Spleen (tissue), 11 donors: ENCODE results near the gene CHD6. TPM values are rescaled to one million over a fixed set of nuclear protein-coding genes. Genes with fewer than 3 reads are reported as not detected.

Source experiments
- DNase-seq: peaks from one replicate; pipeline ENCODE4 v3.0.0-alpha.2; 2020
- H3K27ac ChIP-seq, 8 donors: fragments of 200-600 bp; sonication (generic) in 7 of 8; 1 replicate in 4 of 8; 2 replicates in 4 of 8; pipeline versions ENCODE4 v1.5.0 to v1.8.0; 2016 to 2021; ENCODE audit warnings: inconsistent platforms in 4 of 8, mild to moderate bottlenecking in 4 of 8, moderate library complexity in 1 of 8
- H3K27me3 ChIP-seq, 7 donors: fragments of 200-600 bp; sonication (generic) in 6 of 7; replicated peaks in 1 of 7; 1 replicate in 4 of 7; 2 replicates in 3 of 7; pipeline versions ENCODE4 v1.5.0 to v1.8.0; 2016 to 2021; ENCODE audit warnings: inconsistent platforms in 3 of 7, mild to moderate bottlenecking in 1 of 7
- H3K36me3 ChIP-seq, 6 donors: fragments of 200-600 bp; sonication (generic) in 5 of 6; 1 replicate in 4 of 6; 2 replicates in 2 of 6; pipeline versions ENCODE4 v1.5.0 to v1.8.0; 2016 to 2021; ENCODE audit warnings: inconsistent platforms in 2 of 6
- H3K4me1 ChIP-seq, 6 donors: fragments of 200-600 bp; sonication (generic) in 5 of 6; 1 replicate in 3 of 6; 2 replicates in 3 of 6; pipeline versions ENCODE4 v1.5.0 to v1.8.0; 2016 to 2021; ENCODE audit warnings: inconsistent platforms in 3 of 6
- H3K4me3 ChIP-seq, 8 donors: fragments of 200-600 bp; sonication (generic) in 7 of 8; 1 replicate in 4 of 8; 2 replicates in 4 of 8; pipeline versions ENCODE4 v1.5.0 to v1.8.0; 2016 to 2021; ENCODE audit warnings: inconsistent platforms in 4 of 8, mild to moderate bottlenecking in 4 of 8, moderate library complexity in 2 of 8
- H3K9me3 ChIP-seq, 8 donors: fragments of 200-600 bp; sonication (generic) in 7 of 8; 1 replicate in 4 of 8; 2 replicates in 4 of 8; pipeline versions ENCODE4 v1.5.0 to v1.8.0; 2016 to 2021; ENCODE audit warnings: inconsistent platforms in 4 of 8
- POLR2A ChIP-seq, 3 donors: fragments of 450-650 bp; IDR thresholded peaks; one replicate each; pipeline ENCODE4 v1.5.1; 2017; ENCODE audit warnings: antibody characterized with exemption in 3 of 3, mild to moderate bottlenecking in 1 of 3
- POLR2AphosphoS5 ChIP-seq, 3 donors: sonication (generic); formaldehyde crosslinking; IDR thresholded peaks; one replicate each; pipeline ENCODE4 v1.5.1; 2017; ENCODE audit warnings: antibody characterized with exemption in 3 of 3
- WGBS, 5 donors: extraction: QIAGEN DNeasy Blood & Tissue Kit in 3 of 5; methylation state at CpG; one replicate each; pipeline versions ENCODE4 v1.1.5 to v1.1.7; 2013 to 2018; 5-methylcytosine and 5-hydroxymethylcytosine counted together
- intact Hi-C: fragments of 100-400 bp; cut with DNase I; formaldehyde crosslinking; loops from one replicate; pipeline ENCODE4 v1.15.0; 2023; ENCODE audit warnings: low total_unique reads
- polyA plus RNA-seq, 3 donors: library from polyadenylated mRNA; stranded (reverse); fragments of 200-250 nt; gene quantifications; one replicate each; pipeline ENCODE4 v1.2.1, GENCODE V29; 2013
- total RNA-seq, 7 donors: library from RNA; depleted of rRNA in 3 of 7; stranded (reverse); fragments of >200 nt in 3 of 7; fragmentation: NEBNext Ultra II Directional in 4 of 7; extraction: Animal tissue kit (Norgen Biotek cat#: 25700) in 4 of 7; gene quantifications; one replicate each; pipeline versions ENCODE4 v1.1.0 to v1.2.1, GENCODE V29; 2016 to 2021
- TF ChIP-seq, protein P1 (sequence below), 11 experiments: fragments of 200-600 bp in 7 of 11; fragments of 450-650 bp in 4 of 11; sonication (generic) in 4 of 11; IDR thresholded peaks in 8 of 11; conservative IDR thresholded peaks in 3 of 11; 1 replicate in 7 of 11; 2 replicates in 4 of 11; pipeline versions ENCODE4 v1.4.0 to v1.8.0; 2016 to 2021; ENCODE audit warnings: antibody characterized with exemption in 11 of 11, inconsistent platforms in 4 of 11, mild to moderate bottlenecking in 1 of 11
- donor health status: healthy with polysubstance abuse.
- donor health status: DM: no; HTN: no; CAD: no; lungs with moderate emphysema.
- donor health status: DM: no; HTN: no; CAD: no.
- donor health status: Bipolar disorder and iron deficiency.
- donor health status: healthy.
- donor health status: DM: no; HTN: no; CAD: no.
- donor health status: DM: yes; HTN: yes; CAD: no.

The CHD6 gene
- total and polyA plus RNA-seq, 10 donors = 4.2 to 68.3 (median 47.8) TPM

GRCh38 chr20:41506192-41506915 is 111.8 kb downstream of the CHD6 start:
- Histone ChIP-seq H3K36me3 (peaks cover 0 to 65% (median 1%) of the 10 kb centered on the region in 6 donors), H3K27me3 (no peaks in the 10 kb centered on the region), H3K4me1 (peaks cover 0 to 33% (median 9%) of the 10 kb centered on the region in 6 donors), H3K9me3 (peaks cover 0 to 16% (median 11%) of the 10 kb centered on the region in 8 donors), H3K4me3 (no peak overlapping the region), H3K27ac (no peak overlapping the region)
- no peak for DNase-seq
- TF ChIP-seq POLR2AphosphoS5 (IDR thresholded peaks at IDR 0.05) (no peak), POLR2A (IDR thresholded peaks at IDR 0.05) (no peak)
- TF ChIP-seq, protein P1, sequence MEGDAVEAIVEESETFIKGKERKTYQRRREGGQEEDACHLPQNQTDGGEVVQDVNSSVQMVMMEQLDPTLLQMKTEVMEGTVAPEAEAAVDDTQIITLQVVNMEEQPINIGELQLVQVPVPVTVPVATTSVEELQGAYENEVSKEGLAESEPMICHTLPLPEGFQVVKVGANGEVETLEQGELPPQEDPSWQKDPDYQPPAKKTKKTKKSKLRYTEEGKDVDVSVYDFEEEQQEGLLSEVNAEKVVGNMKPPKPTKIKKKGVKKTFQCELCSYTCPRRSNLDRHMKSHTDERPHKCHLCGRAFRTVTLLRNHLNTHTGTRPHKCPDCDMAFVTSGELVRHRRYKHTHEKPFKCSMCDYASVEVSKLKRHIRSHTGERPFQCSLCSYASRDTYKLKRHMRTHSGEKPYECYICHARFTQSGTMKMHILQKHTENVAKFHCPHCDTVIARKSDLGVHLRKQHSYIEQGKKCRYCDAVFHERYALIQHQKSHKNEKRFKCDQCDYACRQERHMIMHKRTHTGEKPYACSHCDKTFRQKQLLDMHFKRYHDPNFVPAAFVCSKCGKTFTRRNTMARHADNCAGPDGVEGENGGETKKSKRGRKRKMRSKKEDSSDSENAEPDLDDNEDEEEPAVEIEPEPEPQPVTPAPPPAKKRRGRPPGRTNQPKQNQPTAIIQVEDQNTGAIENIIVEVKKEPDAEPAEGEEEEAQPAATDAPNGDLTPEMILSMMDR (IDR thresholded peaks at IDR 0.05 in 8 of 11, conservative IDR thresholded peaks at IDR 0.05 in 3 of 11) = no peak
- intact Hi-C loops = no loop called here
- 80 to 96% (median 91%) methylated on average over 4 of the region's 4 CpGs for WGBS, 5 donors

- H3K4me1 ChIP-seq = peaks cover 0 to 22% (median 6%) of the 10 kb centered on the region in 6 donors
- no peak overlapping the region for H3K4me3 ChIP-seq
- intact Hi-C loops = no loop called here
- peaks cover 0 to 55% (median 0%) of the 10 kb centered on the region in 6 donors for H3K36me3 ChIP-seq
- TF ChIP-seq, protein P1 (IDR thresholded peaks at IDR 0.05 in 8 of 11, conservative IDR thresholded peaks at IDR 0.05 in 3 of 11) = no peak
- no peak for TF ChIP-seq POLR2A (IDR thresholded peaks at IDR 0.05)
- TF ChIP-seq POLR2AphosphoS5 (IDR thresholded peaks at IDR 0.05) = no peak
- H3K9me3 ChIP-seq = peaks cover 0 to 16% (median 11%) of the 10 kb centered on the region in 8 donors
- H3K27me3 ChIP-seq = no peaks in the 10 kb centered on the region
- no peak overlapping the region for H3K27ac ChIP-seq
- no peak for DNase-seq
- WGBS, 5 donors = 85 to 93% (median 90%) methylated on average over 7 of the region's 7 CpGs
Measured at GRCh38 chr20:41505184-41505583, 113.0 kb downstream of the CHD6 start.

DNA sequence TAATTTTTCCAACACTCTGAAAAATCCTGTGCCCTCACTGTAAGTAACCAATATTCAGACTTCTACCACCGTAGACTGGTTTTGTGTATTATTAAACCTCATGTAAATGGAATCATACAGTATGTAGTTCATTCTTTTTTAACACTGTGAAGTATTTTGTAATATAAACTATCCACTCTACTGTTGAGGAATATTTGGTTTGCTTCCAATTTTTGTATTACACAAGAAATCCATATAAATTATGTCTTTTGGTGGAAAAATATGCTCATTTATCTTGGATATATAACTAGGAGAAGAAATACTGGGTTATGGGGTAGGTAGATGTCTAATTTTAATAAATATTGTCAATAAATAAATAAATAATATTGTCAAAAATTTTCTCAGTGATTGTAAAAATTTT is 116.8 kb downstream of the CHD6 start:
- Histone ChIP-seq H3K9me3 (peaks cover 0 to 16% (median 11%) of the 10 kb centered on the region in 8 donors), H3K4me3 (no peak overlapping the region)
- intact Hi-C loops = no loop called here

More for the DNA sequence above, 116.8 kb downstream of the CHD6 start:
- 38 to 96% (median 45%) methylated on average over 1 of the region's 1 CpG for WGBS, 5 donors
- Histone ChIP-seq H3K4me1 (no peaks in the 10 kb centered on the region), H3K27me3 (no peaks in the 10 kb centered on the region), H3K36me3 (peaks cover 0 to 58% (median 22%) of the 10 kb centered on the region in 6 donors), H3K27ac (no peak overlapping the region)
- no peak for DNase-seq
- TF ChIP-seq POLR2A (IDR thresholded peaks at IDR 0.05) (no peak), POLR2AphosphoS5 (IDR thresholded peaks at IDR 0.05) (no peak)
- TF ChIP-seq, protein P1 (IDR thresholded peaks at IDR 0.05 in 8 of 11, conservative IDR thresholded peaks at IDR 0.05 in 3 of 11) = no peak
